Upper lobe of left lung (tissue), 6 donors: Measurements from ENCODE around the gene PPP1R26. TPM values are rescaled to one million over a fixed set of nuclear protein-coding genes. Genes with fewer than 3 reads are reported as not detected.

Experiments used
- ATAC-seq, 2 donors: fragments of 200-7000 bp; cut with Tn5 transposase; one replicate each; pipeline ENCODE4 v1.9.1; 2022; ENCODE audit warnings: mild to moderate bottlenecking in 2 of 2, moderate library complexity in 2 of 2; ENCODE audit not compliant: low FRiP score in 2 of 2
- DNase-seq, 2 donors: peaks; one replicate each; pipeline ENCODE4 v3.0.0-alpha.2; 2019 to 2020
- H3K27ac ChIP-seq, 4 donors: fragments of 200-600 bp; sonication (generic); one replicate each; pipeline ENCODE4 v1.5.1; 2016 to 2019
- H3K27me3 ChIP-seq, 4 donors: fragments of 200-600 bp; sonication (generic); one replicate each; pipeline ENCODE4 v1.5.1; 2017 to 2019
- H3K36me3 ChIP-seq, 4 donors: fragments of 200-600 bp; sonication (generic); one replicate each; pipeline ENCODE4 v1.5.1; 2016 to 2019
- H3K4me1 ChIP-seq, 4 donors: fragments of 200-600 bp; sonication (generic); one replicate each; pipeline ENCODE4 v1.5.1; 2018 to 2019
- H3K4me3 ChIP-seq, 4 donors: fragments of 200-600 bp; sonication (generic); one replicate each; pipeline ENCODE4 v1.5.1; 2017 to 2019; ENCODE audit warnings: mild to moderate bottlenecking in 2 of 4, moderate library complexity in 1 of 4
- H3K9me3 ChIP-seq, 4 donors: fragments of 200-600 bp; sonication (generic); one replicate each; pipeline ENCODE4 v1.5.1; 2018 to 2019
- EP300 ChIP-seq, 4 donors: sonication (generic); formaldehyde crosslinking; IDR thresholded peaks; one replicate each; pipeline ENCODE4 v1.5.1; 2017; ENCODE audit warnings: antibody characterized with exemption in 4 of 4, control low read depth in 2 of 4
- POLR2A ChIP-seq, 4 donors: fragments of 450-650 bp; IDR thresholded peaks; one replicate each; pipeline ENCODE4 v1.5.1; 2016 to 2017; ENCODE audit warnings: antibody characterized with exemption in 4 of 4, mild to moderate bottlenecking in 2 of 4
- POLR2AphosphoS5 ChIP-seq, 2 donors: sonication (generic); formaldehyde crosslinking; IDR thresholded peaks; one replicate each; pipeline ENCODE4 v1.5.1; 2017; ENCODE audit warnings: antibody characterized with exemption in 2 of 2
- WGBS, 2 donors: methylation state at CpG; one replicate each; pipeline ENCODE4 v1.1.5; 2017 to 2018; 5-methylcytosine and 5-hydroxymethylcytosine counted together
- total RNA-seq, 6 donors: library from RNA; depleted of rRNA in 4 of 6; stranded (reverse); fragments of >200 nt in 4 of 6; gene quantifications; one replicate each; pipeline versions ENCODE4 v1.1.0 to v1.2.1, GENCODE V29; 2016 to 2021
- TF ChIP-seq, protein P1 (sequence below), 6 experiments: fragments of 450-650 bp in 4 of 6; fragments of 200-600 bp in 2 of 6; sonication (generic) in 2 of 6; IDR thresholded peaks; one replicate each; pipeline ENCODE4 v1.5.1; 2016 to 2019; ENCODE audit warnings: antibody characterized with exemption in 6 of 6
- donor health status: DM: no; HTN: no; CAD: no; lungs with moderate emphysema.
- donor health status: DM: no; HTN: yes; CAD: no; lungs with severe emphysema.

The PPP1R26 gene
- total RNA-seq, 6 donors from 2014 or later: 25.6 to 48.6 (median 33.8) TPM

DNA sequence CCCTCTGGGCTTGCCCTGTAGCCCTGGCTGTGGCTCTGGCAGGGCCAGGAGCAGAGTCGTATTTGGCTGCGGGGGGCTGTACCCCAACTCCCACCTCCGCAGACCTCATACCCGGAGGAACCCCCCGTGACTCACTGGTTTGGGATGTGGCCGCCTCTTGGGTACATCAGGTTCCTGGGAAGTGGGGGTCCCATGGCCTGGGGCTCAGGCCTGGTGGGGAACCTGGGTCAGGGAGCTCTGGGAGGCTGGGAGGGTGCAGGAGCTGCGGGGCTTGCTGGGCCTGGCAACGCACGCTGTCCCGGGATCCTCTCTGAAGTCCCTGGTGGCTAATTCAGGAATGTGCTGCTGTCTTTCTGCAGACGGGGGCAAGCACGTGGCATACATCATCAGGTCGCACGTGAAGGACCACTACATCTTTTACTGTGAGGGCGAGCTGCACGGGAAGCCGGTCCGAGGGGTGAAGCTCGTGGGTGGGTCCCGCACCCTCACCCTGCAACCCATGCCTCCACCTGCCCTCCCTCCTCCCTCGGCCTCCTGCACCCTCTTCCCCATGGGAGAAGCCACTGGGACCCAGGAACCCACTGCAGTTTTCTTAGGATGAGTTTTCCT is 44.0 kb downstream of the PPP1R26 start:
- Histone ChIP-seq H3K27ac (no peak overlapping the region), H3K27me3 (no peaks in the 10 kb centered on the region), H3K4me3 (no peak overlapping the region), H3K4me1 (no peaks in the 10 kb centered on the region), H3K9me3 (no peaks in the 10 kb centered on the region), H3K36me3 (no peaks in the 10 kb centered on the region)
- peak in 1 of 2 donors; percentile 48 for DNase-seq
- no peak for ATAC-seq
- no peak for TF ChIP-seq POLR2AphosphoS5 (IDR thresholded peaks at IDR 0.05)
- TF ChIP-seq, protein P1, sequence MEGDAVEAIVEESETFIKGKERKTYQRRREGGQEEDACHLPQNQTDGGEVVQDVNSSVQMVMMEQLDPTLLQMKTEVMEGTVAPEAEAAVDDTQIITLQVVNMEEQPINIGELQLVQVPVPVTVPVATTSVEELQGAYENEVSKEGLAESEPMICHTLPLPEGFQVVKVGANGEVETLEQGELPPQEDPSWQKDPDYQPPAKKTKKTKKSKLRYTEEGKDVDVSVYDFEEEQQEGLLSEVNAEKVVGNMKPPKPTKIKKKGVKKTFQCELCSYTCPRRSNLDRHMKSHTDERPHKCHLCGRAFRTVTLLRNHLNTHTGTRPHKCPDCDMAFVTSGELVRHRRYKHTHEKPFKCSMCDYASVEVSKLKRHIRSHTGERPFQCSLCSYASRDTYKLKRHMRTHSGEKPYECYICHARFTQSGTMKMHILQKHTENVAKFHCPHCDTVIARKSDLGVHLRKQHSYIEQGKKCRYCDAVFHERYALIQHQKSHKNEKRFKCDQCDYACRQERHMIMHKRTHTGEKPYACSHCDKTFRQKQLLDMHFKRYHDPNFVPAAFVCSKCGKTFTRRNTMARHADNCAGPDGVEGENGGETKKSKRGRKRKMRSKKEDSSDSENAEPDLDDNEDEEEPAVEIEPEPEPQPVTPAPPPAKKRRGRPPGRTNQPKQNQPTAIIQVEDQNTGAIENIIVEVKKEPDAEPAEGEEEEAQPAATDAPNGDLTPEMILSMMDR (IDR thresholded peaks at IDR 0.05): no peak
- no peak for TF ChIP-seq EP300 (IDR thresholded peaks at IDR 0.05)
- TF ChIP-seq POLR2A (IDR thresholded peaks at IDR 0.05): no peak
- 70 to 74% methylated on average over 19 to 21 of the region's 21 CpGs for WGBS, 2 donors

DNA sequence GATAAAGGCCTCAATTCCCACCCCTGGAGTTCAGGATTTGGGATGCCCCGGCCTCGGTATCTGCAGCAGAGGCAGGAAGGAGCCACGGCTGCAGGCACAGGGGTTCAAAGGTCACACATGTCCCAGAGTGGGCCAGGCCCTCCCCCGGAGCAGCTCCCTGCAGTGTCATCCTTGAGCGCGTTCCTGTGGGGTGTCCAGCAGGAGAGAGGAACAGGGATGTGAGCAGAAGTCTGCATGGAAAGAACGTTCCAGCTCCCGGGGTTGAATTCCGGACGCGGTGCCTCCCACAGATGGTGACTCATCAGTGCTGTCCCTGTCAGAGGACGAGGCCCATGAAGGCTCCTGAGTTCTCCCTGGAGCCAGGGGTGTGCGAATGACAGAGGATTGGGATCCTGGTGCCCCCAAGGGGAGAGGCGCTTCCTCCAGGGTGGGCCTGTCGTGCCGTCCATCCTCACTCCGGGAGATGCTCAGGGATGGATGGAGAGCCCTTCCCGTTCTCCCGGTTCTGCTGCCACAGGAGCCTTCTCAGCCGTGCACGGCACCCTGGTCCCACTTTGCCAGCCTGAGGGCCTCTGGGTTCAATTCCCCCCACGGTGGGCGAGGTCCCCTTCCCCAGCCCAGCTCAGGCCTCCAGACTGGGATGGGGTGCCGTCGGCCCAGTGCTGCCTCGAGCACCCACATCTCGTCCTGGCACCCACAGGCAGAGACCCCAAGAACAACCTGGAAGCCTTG is 44.7 kb downstream of the PPP1R26 start:
- ATAC-seq: no peak

DNA sequence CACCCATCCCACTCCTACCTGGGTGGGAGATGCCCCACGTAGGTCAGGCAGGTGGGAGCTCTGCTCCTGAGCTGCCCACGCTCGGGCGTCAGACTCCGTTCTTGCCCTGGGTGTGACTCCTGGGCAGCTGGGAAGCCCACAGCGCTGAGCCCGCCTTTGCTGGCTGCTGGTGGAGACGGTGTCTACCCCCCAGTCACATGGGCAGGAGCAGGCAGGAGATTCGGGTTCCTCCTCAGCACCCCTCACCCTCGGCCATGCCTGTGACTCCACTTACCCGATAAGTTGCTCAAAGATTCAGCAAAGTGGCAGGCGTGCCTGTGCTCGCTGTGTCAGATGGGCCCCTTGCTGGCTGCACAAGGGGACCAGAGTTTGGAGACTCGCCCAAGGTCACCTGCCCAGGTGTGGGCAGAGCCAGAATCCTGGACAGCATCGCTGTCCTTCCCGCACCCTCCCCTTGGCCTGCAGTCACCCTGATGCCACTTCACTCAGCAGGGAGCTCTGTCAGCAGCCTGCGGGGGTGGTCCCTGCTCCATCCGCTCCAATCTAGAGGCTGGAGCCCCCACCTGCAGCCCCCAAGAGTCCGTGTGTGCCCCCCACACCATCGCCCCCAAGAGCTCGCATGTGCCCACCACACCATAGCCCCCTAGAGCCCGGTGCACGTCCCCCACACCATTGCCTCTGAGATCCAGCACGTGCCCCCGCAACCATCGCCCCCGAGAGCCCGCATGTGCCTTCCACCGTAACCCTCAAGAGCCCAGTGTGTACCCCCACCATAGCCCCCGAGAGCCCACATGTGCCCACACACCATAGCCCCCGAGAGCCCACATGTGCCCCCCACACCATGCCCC is 45.9 kb downstream of the PPP1R26 start:
- TF ChIP-seq POLR2A (IDR thresholded peaks at IDR 0.05): no peak
- TF ChIP-seq, protein P1 (IDR thresholded peaks at IDR 0.05): no peak
- no peak for TF ChIP-seq POLR2AphosphoS5 (IDR thresholded peaks at IDR 0.05)
- TF ChIP-seq EP300 (IDR thresholded peaks at IDR 0.05): no peak
- no peak for ATAC-seq
- H3K4me1 ChIP-seq: no peaks in the 10 kb centered on the region
- H3K36me3 ChIP-seq: no peaks in the 10 kb centered on the region
- H3K9me3 ChIP-seq: no peaks in the 10 kb centered on the region
- H3K27ac ChIP-seq: no peak overlapping the region
- peak in 1 of 2 donors; percentile 43 for DNase-seq
- H3K4me3 ChIP-seq: no peak overlapping the region
- no peaks in the 10 kb centered on the region for H3K27me3 ChIP-seq
- 75 to 82% methylated on average over 11 to 26 of the region's 31 CpGs for WGBS, 2 donors

More for the DNA sequence above, 44.7 kb downstream of the PPP1R26 start:
- WGBS, 2 donors: 52 to 72% methylated on average over 13 to 25 of the region's 27 CpGs
- H3K27ac ChIP-seq: no peak overlapping the region
- H3K27me3 ChIP-seq: no peaks in the 10 kb centered on the region
- no peak overlapping the region for H3K4me3 ChIP-seq
- no peaks in the 10 kb centered on the region for H3K4me1 ChIP-seq
- H3K9me3 ChIP-seq: no peaks in the 10 kb centered on the region
- no peaks in the 10 kb centered on the region for H3K36me3 ChIP-seq
- TF ChIP-seq, protein P1 (IDR thresholded peaks at IDR 0.05): no peak
- TF ChIP-seq POLR2A (IDR thresholded peaks at IDR 0.05) (no peak), EP300 (IDR thresholded peaks at IDR 0.05) (no peak), POLR2AphosphoS5 (IDR thresholded peaks at IDR 0.05) (no peak)
- peak in 1 of 2 donors; percentile 64 for DNase-seq

DNA sequence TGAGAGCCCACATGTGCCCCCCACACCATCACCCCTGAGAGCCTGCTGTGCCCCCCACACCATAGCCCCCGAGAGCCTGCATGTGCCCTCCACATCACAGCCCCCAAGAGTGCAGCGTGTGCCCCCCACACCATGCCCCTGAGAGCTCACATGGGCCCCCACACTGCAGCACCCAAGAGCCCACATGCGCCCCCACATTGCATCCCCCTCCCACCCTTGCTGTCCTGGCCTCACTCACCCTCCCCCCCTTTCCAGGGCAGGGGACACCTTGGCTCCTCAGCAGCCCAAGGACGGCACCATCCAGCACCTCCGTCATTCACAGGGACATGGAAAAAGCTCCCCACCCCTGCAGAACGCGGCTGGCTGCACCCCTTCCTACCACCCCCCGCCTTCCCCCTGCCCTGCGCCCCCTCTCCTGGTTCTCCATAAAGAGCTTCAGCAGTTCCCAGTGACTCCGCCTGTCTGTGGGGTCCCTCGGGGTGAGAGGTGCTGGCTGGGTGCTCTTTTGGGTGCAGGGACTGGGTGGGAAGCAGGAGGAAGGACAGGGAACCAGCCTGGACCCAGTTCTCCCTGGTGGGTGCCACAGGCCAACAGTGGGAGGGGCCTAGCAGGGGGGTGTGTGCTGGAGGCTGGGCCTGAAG is 46.6 kb downstream of the PPP1R26 start:
- 39 to 75% methylated on average over 3 to 11 of the region's 11 CpGs for WGBS, 2 donors
- ATAC-seq (no peak), DNase-seq (peak in 1 of 2 donors; percentile 28)
- no peaks in the 10 kb centered on the region for H3K4me1 ChIP-seq
- no peak overlapping the region for H3K4me3 ChIP-seq
- H3K27me3 ChIP-seq: no peaks in the 10 kb centered on the region
- no peaks in the 10 kb centered on the region for H3K36me3 ChIP-seq
- H3K9me3 ChIP-seq: no peaks in the 10 kb centered on the region
- no peak overlapping the region for H3K27ac ChIP-seq
- no peak for TF ChIP-seq POLR2AphosphoS5 (IDR thresholded peaks at IDR 0.05)
- no peak for TF ChIP-seq POLR2A (IDR thresholded peaks at IDR 0.05)
- TF ChIP-seq EP300 (IDR thresholded peaks at IDR 0.05): no peak
- TF ChIP-seq, protein P1 (IDR thresholded peaks at IDR 0.05): no peak
